ENCODE measurements around the gene BCOR.

- TF ChIP-seq CTCF (IDR thresholded peaks at IDR 0.05) (no peak), POLR2A (IDR thresholded peaks at IDR 0.05; ENCODE audit: low read depth) (no peak), EP300 (IDR thresholded peaks at IDR 0.05) (no peak), POLR2AphosphoS5 (IDR thresholded peaks at IDR 0.05) (no peak)
Observed at GRCh38 chrX:40090961-40091360, 6.8 kb downstream of the BCOR start.

All from esophagus muscularis mucosa (tissue), 4 donors.